ENCODE measurements around the gene INO80C.

- no peak for TF ChIP-seq RAD21 (IDR thresholded peaks at IDR 0.05; ENCODE audit: low read length)
- no peak for TF ChIP-seq CTCF (conservative IDR thresholded peaks at IDR 0.05; ENCODE audit: low read depth, low read length)
- no peak for TF ChIP-seq POLR2A (IDR thresholded peaks at IDR 0.05; ENCODE audit: low read depth, low read length)
- no peak for TF ChIP-seq ELK1 (IDR thresholded peaks at IDR 0.05; ENCODE audit: borderline replicate concordance, low read depth, low read length)
- TF ChIP-seq CEBPB (IDR thresholded peaks at IDR 0.05; ENCODE audit: low read depth, low read length), result no peak
- no peak for TF ChIP-seq USF2 (IDR thresholded peaks at IDR 0.05; ENCODE audit: low read depth, low read length)
- no peak for TF ChIP-seq FOS (IDR thresholded peaks at IDR 0.05; ENCODE audit: low read depth, low read length)
- no peak for TF ChIP-seq BHLHE40 (IDR thresholded peaks at IDR 0.05; ENCODE audit: low read depth, low read length)
Observed at GRCh38 chr18:35510076-35510651, 12.4 kb upstream of the INO80C start.

All from IMR-90 (cell line).